Astrocyte of the cerebellum (primary cell): ENCODE data around the gene CARMIL1.
A peak's percentile ranks its signal among the peaks of the same experiment; 100 is the strongest.

Experiments used
- DNase-seq: peaks from one replicate; pipeline ENCODE4 v3.0.0-alpha.2; 2011; ENCODE audit warnings: low read depth
- H3K4me3 ChIP-seq: 2 replicates; pipeline ENCODE4 v1.5.1; 2011; ENCODE audit warnings: mild to moderate bottlenecking, low read depth, low read length, moderate library complexity
- in situ Hi-C: cut with HindIII; loops from 2 replicates; pipeline ENCODE4 v1.10.0; 2017; ENCODE audit warnings: low sequenced_read_pairs
- TF ChIP-seq, protein P1 (sequence below): IDR thresholded peaks from 2 replicates; pipeline ENCODE4 v1.5.1; 2012; ENCODE audit warnings: low read length, low read depth, moderate library complexity, mild to moderate bottlenecking; ENCODE audit errors: missing control alignments

Gene CARMIL1

DNA sequence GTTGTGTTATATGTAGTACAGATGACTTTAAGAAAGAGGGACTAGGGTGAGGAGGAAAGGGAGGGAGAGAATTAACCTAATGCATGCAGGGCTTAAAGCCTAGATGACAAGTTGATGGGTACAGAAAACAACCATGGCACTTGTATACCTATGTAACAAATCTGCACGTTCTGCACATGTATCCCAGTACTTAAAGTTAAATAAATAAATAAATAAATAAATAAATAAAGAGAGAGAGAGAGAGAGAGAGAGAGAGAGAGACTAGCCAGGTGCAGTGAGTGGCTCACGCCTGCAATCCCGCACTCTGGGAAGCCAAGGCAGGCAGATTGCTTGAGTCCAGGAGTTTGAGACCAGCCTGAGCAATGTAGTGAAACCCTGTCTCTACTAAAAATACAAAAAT, 11.5 kb upstream of the CARMIL1 start:
- DNase-seq = no peak
- in situ Hi-C loops = loop anchor here (25.0 kb wide), 1 partner anchor 220 kb away; no protein-coding TSS in a partner anchor
- TF ChIP-seq, protein P1, sequence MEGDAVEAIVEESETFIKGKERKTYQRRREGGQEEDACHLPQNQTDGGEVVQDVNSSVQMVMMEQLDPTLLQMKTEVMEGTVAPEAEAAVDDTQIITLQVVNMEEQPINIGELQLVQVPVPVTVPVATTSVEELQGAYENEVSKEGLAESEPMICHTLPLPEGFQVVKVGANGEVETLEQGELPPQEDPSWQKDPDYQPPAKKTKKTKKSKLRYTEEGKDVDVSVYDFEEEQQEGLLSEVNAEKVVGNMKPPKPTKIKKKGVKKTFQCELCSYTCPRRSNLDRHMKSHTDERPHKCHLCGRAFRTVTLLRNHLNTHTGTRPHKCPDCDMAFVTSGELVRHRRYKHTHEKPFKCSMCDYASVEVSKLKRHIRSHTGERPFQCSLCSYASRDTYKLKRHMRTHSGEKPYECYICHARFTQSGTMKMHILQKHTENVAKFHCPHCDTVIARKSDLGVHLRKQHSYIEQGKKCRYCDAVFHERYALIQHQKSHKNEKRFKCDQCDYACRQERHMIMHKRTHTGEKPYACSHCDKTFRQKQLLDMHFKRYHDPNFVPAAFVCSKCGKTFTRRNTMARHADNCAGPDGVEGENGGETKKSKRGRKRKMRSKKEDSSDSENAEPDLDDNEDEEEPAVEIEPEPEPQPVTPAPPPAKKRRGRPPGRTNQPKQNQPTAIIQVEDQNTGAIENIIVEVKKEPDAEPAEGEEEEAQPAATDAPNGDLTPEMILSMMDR = no peak
- no peak overlapping the region for H3K4me3 ChIP-seq

DNA sequence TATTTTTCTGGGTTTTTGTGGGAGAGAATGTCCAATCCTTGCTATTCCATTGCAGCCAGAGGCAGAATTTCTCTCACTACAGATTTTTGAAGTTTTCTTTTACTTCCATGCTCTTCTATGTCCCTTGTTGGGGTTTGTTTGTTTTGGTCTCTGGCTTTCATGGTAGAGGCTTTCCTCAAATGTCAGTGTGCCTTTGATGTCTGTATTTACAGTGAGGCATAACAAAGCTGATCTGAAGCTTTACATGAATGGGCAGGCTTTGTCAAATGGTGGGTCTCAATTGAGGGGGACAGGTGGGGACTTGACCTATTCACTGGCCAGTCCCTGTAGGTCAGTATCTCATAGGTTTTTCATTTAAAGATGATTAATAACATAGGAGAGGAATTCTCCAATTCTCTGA, 8.6 kb upstream of the CARMIL1 start:
- in situ Hi-C loops = loop anchor here (25.0 kb wide), 1 partner anchor 217 kb away; no protein-coding TSS in a partner anchor
- no peak overlapping the region for H3K4me3 ChIP-seq
- DNase-seq = no peak
- TF ChIP-seq, protein P1 = no peak

DNA sequence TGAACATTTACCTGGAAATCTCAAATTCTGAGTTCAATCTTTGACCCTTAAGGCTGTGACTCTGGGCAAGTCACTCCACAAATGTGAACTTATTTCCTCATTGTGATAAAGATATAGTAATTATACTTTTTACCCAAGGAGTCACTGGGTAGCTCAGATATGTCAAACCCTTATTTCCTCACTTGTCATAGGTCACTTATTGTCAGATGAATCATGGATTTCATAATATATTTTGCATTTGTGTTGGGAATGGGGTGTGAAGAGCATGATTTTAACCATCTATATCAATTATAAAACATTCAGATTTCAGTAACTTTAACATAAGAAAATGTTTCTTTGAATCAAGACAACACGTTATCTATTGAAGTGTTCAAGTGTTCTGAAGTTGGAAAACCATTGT, 3.7 kb upstream of the CARMIL1 start:
- in situ Hi-C loops = no loop called here
- TF ChIP-seq, protein P1 = no peak
- no peak for DNase-seq

DNA sequence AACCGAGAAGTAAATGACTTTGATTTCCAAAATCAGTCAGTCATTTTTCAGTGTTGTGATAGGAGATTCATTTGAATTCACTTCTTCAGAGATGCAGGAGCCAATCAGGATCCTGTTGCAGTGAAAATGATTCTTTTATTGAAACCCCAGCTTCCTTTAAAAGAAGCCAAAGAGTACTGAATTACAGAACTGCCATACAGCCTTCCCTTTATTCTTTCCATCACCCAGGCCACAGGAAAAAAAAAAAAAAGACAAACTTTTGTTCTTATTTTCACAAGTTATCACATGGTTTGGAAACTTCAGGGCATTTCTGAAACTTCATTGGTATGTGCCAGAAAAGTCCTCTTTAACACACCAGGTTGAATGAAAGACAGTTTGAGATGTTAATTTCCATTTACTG, 1.8 kb upstream of the CARMIL1 start:
- no peak for DNase-seq

More for the DNA sequence above, 3.7 kb upstream of the CARMIL1 start:
- H3K4me3 ChIP-seq = no peak overlapping the region

DNA sequence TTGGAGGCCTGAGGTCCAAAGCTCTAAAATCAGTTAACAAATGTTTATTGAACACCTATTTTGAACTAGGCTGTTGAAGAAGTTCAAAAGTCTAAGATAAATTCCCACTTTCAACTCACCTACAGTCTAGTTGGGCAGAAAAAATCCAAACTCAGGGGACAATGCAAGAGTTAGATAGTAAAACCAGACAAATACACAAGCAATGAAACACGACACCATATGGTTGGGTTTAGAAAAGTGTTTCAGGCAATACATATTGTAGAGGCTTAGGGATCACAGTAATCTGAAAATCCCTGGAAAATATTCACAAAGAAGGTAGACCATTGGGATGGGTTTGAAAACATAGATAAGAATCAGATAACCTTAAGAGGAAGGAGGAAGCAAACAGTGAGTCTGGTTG, 1.3 kb upstream of the CARMIL1 start:
- no peak overlapping the region for H3K4me3 ChIP-seq
- TF ChIP-seq, protein P1 = no peak
- DNase-seq = no peak
- in situ Hi-C loops = no loop called here

More for the DNA sequence above, 1.8 kb upstream of the CARMIL1 start:
- TF ChIP-seq, protein P1 = no peak
- H3K4me3 ChIP-seq = no peak overlapping the region
- in situ Hi-C loops = no loop called here

DNA sequence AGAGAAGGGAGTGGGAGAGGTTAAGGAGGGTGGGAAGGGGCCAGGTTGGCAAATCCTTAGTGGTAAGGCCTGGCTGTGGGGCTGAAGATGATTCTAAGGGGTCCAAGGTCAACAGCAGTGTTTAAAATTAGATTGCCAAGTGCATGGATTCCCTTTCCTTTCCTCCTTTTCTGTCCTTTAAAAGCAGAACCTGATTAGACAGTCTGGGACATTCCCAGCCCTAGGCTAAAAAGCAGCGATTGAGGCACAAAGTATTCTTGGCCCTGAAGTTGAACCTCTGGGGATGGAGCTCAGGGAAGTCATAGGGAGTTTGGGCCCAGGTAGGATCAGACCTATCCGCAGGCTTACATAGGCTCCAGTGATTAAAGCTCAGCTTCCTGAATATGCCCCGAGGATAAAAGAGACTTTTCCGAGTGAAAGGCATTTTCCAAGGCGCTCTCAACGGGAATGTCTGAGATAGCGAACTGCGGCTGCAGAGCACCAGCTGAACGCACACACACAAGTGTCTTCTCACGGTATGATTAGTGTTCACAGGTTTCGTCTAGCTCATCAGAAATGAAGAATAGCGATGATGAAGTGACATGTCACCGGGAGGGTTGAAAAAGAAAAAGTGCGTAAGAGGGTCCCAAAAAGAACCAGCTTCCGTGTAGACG, 787 bp upstream of the CARMIL1 start:
- TF ChIP-seq, protein P1 = no peak
- DNase-seq = no peak
- in situ Hi-C loops = no loop called here
- H3K4me3 ChIP-seq = peak overlapping the region; percentile 74
